NCI-H2171 treated with DMSO at 0.1 percent for 48 hours (cell line): Measurements from ENCODE around the gene TNRC6A.
"Not testable (repeated sequence)": the region's sequence is repeated elsewhere in the genome, so short reads cannot be mapped to it uniquely, and the experiment has no call there.

Experiments
- DNase-seq: peaks from one replicate; lab custom pipeline; 2025; lab: John Stamatoyannopoulos, UW

TNRC6A gene

DNA sequence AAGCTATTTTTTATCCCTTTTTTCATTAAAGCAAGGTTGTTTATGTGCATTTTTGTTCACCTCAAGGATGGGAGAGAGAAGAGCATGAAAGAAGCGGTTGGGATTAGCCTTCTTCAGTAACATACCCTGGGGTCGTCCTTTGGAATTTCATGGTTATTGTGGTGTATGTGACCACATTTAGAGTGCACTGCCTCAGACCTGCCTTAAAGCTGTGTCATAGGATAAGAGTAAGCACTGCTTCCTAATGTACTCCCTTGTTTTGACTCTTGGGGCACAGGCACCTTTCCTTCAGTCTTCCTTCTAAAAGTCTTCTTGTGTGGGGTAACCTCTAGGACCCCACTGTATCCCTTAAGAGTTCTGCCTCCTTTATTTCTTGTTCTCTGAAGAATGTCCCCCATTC, 28.9 kb downstream of the TNRC6A start:
- DNase-seq, result no peak

DNA sequence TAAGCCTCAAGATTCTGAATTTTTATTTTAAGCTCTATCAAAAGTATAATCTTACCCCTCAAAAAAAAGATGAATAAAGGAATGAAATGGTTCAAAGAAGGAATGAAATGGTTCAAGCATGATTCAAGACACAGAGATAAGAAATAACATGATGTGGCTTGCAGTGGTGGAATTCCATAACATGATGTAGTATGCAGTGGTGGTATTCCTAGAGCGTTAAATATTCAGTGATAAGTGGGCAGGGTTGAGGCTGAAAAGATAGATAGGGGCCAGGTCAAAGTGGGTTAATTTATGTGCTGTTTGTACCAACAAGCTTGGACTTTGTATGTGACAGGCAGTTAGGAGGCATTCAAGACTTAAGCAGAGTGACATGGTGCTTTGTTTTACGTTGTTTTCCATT, 29.6 kb downstream of the TNRC6A start:
- DNase-seq, result no peak

DNA sequence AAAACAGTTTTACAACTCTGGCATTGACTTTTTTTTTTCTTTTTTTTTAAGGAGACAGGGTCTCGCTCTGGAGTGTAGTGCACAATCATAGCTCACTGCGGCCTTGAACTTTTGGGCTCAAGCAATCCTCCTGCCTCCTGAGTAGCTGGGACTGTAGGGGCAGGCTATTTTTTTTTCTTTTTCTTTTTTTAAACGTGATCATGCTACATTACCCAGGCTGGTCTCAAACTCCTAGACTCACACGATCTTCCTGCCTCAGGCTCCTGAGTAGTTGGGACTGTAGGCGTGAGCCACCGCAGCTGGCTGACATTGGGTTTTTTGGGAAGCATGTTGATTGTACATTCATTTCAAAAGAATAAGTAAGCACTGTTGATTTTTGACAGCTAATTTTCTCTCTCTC, 32.1 kb downstream of the TNRC6A start:
- DNase-seq, result no peak

- no peak for DNase-seq
Observed at GRCh38 chr16:24764916-24765315, 35.5 kb downstream of the TNRC6A start.

- no peak for DNase-seq
Observed at GRCh38 chr16:24766057-24766456, 36.6 kb downstream of the TNRC6A start.

DNA sequence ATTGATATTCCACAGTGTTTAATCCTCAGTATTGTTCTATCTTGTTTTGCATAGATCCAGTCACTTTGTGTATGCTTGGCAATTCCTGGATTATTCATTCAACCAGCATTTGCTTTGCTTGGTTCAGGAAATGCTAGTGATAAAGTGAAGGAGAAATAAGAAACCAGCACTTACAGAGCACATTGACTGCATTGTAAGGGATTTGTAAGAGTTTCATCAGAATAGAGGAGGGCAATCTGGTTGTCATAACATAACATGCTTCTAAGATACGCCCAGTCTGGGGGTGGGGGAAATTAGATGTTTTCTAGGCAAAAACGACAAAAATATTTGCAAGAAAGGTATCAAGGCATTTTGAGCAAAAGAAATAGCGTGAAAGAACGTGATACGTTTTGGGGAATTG, 40.4 kb downstream of the TNRC6A start:
- no peak for DNase-seq

DNA sequence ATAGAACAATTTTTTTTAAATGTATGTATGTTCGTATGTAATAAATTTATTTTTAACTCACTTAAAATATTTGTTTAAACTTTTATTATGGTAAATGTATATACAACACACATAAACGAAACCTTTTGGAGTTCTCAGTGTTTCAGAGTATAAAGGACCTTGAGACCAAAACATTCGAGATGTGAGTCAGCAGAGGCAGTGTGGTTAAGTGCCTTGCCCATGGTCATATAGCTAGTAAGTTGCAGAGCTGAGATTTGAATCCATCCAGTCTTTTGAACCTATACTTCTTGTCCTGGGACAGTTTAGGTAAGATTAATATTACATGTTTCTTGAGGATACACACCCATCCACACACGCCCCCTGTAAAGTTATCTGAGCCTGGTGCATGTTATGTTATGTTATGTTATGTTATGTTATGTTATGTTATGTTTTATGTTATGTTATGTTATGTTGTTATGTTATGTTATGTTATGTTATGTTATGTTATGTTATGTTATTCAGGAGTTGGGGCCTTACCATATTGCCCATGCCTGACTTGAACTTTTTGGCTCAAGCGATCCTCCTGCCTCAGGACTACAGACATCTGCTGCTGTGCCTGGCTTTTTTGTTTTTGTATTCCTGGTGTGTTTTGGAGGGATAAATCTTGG, 41.8 kb downstream of the TNRC6A start:
- no peak for DNase-seq

DNA sequence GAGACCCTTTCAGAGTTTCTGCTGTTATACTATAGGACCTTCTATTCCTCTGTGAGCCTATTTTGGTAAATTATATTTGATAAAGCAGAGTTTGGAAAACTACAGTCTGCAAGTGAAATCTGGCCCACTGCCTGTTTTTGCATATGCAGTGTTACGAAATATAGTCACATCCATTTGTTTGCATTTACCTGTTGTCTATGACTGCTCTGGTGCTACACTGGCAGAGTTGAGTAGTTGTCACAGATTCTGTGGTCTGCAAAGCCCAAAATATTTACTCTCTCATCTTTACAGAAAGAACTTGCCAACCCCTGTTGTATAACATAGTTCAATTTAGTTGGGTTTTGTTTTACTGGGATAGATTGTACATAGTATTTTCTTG, 42.3 kb downstream of the TNRC6A start:
- no peak for DNase-seq

GRCh38 chr16:24773771-24774427, 44.4 kb downstream of the TNRC6A start:
- DNase-seq, result no peak

- DNase-seq, result no peak
Observed at GRCh38 chr16:24774510-24774909, 45.1 kb downstream of the TNRC6A start.

DNA sequence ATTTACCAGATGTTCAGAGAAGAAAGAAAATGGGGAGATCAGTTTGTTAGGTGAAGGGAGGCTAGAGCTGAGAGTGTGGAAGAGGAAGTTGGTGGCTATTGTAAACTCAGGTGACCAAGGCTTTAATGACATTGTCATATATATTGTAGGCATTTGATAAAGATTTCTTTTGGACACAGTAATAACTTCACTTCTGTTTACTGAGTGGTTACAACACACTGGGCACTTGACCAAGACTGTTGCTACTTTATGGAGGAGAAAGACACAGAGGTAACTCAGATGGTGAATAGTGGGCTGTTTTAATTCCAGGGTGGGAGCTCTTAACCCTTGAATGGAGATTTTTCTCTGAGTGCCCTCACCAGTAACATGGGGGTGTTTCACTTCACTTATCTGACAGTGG, 46.0 kb downstream of the TNRC6A start:
- no peak for DNase-seq

DNA sequence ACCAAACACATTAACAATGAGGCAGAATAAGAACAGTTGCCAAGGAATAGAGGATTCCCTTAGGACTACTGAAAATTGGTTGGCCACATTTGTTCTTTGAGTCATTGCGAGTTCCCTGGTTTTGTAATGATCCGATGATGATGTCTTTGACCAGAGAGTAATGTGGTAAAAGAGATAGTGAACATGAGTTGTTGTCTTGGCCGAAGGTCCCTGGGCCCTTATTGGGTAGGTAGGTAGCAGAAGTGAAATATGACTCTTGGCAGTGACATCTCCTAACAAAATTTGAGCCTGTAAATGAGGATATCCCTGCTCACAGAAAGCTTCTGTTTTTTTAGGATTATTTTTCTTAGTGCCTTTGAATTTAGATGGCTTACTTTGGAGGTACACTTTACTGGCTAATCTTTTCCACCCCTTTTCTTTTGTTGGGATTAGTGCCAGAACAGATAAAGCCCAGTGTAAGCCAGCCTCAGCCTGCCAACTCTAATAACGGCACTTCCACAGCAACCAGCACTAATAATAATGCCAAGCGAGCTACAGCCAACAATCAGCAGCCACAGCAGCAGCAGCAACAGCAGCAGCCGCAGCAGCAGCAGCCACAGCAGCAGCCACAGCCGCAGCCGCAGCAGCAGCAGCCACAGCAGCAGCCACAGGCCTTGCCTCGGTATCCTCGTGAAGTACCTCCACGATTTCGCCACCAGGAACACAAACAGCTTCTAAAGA, 47.2 kb downstream of the TNRC6A start:
- DNase-seq, result no peak

- no peak for DNase-seq
Observed at GRCh38 chr16:24778671-24779070, 49.2 kb downstream of the TNRC6A start.

- DNase-seq, result no peak
Observed at GRCh38 chr16:24781256-24781655, 51.8 kb downstream of the TNRC6A start.

- no peak for DNase-seq
Observed at GRCh38 chr16:24784121-24784520, 54.7 kb downstream of the TNRC6A start.

GRCh38 chr16:24789881-24790280, 60.4 kb downstream of the TNRC6A start:
- no peak for DNase-seq

DNA sequence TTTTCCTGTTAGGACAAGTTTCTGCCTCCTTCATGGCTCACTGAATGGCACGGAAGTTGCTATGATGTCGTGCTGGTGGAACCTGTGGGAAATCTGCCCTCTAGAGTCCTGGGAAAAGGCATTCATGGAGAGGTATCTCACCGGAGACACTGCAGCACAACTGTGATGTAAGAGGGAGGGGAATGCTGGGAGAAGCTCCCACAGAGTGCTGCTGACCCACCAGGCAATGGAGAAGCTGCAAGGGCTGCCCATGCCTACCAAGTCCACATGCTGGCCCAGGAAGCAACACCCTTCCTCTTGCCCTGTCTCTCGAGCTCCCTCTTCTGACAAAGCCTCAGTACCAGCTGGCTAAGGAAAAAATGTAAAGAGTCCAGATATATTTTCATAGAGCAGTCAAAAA, 71.1 kb downstream of the TNRC6A start:
- DNase-seq, result no peak

- DNase-seq, result no peak
Observed at GRCh38 chr16:24801761-24802302, 72.4 kb downstream of the TNRC6A start.

GRCh38 chr16:24805484-24805883, 76.0 kb downstream of the TNRC6A start:
- no peak for DNase-seq

DNA sequence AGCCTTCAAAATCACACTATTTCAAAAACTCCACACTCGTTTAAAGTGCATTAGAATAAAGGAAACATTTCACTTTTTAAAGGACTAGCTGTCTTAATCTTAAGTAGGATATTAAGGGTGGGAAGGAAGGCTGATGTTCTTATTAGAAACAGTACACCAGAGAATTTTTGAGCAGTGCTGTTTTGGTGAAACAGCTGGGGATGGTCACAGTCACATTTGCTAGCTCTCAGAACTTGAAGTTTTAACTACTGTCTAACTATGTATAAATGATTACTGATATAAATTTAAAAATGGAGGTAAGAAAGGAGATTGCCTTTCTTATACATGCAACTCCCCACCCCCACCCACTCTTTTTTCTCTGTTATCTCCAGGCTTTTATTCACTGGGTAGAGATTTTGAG, 77.8 kb downstream of the TNRC6A start:
- no peak for DNase-seq

DNA sequence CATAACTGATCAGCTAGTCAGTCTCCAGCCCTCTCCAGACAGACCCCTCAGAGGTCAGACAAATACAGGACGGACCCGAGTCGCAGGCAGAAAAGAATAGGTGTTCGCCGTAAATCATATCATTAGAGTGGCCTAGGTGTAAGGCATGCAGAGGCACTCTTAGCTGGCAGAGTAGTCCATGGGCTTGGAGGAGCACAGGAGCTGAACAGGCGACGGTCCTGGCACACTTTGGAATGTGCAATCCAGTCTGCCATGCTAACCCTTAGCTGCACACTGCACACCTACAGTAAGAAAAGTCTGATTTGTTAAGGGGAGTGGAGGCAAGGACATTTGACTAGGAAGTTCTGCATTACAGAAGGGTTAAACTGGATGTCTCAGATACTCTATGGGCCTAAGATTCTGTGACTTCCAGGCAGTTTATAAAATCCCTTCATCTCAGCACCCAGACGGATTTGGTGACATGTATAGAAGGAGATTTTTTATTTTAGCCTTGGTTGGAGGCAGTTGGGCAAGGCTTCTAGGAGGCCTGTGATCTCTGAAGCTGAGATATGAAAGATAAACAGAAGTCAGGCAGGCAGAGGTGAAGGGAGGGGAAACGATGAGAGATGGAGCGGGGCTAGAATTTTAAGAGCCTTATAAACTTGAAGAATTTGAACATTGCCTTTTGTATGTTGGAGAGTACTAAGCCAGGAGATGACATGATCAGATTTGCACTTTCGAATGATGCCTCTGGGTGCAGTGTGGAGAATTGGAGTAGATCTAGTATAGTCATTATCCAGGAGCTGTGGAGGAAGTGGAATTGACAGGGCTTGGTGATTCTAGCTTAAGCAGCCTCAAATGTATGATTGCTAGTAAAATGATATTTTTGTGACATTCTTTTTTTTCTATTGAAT, 81.7 kb downstream of the TNRC6A start:
- DNase-seq, result no peak

DNA sequence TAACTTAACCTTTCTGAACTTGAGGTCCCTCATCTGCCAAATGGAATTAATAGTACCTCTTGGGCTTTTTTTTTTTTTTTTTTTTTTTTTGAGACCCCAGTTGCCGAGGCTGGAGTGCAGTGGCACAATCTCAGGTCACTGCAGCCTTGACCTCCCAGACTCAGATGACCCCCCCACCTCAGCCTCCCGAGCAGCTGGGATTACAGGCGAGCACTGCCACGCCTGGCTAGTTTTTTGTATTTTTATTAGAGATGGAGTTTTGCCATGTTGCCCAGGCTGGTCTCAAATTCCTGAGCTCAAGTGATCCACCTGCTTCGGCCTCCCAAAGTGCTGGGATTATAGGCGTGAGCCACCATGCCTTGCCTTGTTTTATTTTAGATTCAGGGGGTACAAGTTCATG, 83.4 kb downstream of the TNRC6A start:
- DNase-seq, result not testable (repeated sequence)
